Measurements from ENCODE around the gene BEST3. TPM values are rescaled to one million over a fixed set of nuclear protein-coding genes. Genes with fewer than 3 reads are reported as not detected.
"Not testable (repeated sequence)": the region's sequence is repeated elsewhere in the genome, so short reads cannot be mapped to it uniquely, and the experiment has no call there.

BEST3 gene
- total RNA-seq, 4 donors from 2014 or later = not detected

DNA sequence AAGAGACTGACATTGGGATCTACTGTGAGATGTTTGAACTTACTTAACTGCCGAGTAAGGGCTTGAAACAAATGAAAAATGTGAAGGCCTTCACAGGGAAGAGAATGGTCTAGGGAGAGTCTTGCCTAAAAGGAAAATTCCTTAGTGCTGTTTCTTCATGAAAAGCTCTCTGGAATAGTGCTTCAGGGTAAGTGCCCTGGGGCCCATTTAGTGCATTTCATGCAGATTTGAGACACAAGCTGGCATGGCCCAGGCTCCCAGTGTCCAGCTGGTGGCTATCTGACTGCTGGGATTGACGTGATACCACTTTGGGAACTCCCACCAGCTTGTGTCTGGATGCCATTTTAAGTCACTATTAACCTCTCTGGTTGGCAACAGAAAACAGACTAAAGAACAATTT lies 26.9 kb downstream of the BEST3 start:
- no peak for DNase-seq (ENCODE audit: low spot score)
- ATAC-seq (ENCODE audit: low FRiP score) = no peak
- TF ChIP-seq CTCF (IDR thresholded peaks at IDR 0.05) = no peak

- ATAC-seq (ENCODE audit: low FRiP score) = no peak
- no peak for TF ChIP-seq CTCF (IDR thresholded peaks at IDR 0.05)
- no peak for DNase-seq (ENCODE audit: low spot score)
Measured at GRCh38 chr12:69671597-69671996, 27.5 kb downstream of the BEST3 start.

- no peak for TF ChIP-seq CTCF (IDR thresholded peaks at IDR 0.05)
- ATAC-seq (ENCODE audit: low FRiP score) (no peak), DNase-seq (ENCODE audit: low spot score) (no peak)
Measured at GRCh38 chr12:69666798-69667197, 32.3 kb downstream of the BEST3 start.

- DNase-seq (ENCODE audit: low spot score); ATAC-seq (ENCODE audit: low FRiP score): not testable (repeated sequence)
Measured at GRCh38 chr12:69664930-69665377, 34.1 kb downstream of the BEST3 start.

- no peak for TF ChIP-seq CTCF (IDR thresholded peaks at IDR 0.05)
- DNase-seq (ENCODE audit: low spot score) (no peak), ATAC-seq (ENCODE audit: low FRiP score) (no peak)
Measured at GRCh38 chr12:69663726-69664125, 35.4 kb downstream of the BEST3 start.

DNA sequence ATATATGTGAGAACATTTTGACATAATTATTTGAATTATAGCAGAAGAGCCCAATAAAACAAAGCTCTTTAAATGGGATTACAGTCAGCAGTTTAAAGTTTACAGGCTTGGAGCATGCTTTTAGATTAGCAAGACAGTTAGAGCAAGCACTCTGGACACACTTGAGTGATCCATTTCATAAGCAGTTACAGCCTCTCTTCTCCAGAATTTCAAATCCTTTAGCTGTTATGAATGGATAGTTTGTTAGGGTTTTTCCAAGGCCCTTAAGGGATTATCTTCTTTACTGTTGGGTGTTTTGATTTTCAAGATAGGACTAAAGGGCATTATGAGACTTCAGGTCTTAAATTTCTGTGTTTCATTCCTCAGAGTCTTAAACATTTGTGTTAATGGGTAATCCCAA lies 36.3 kb downstream of the BEST3 start:
- no peak for DNase-seq (ENCODE audit: low spot score)
- ATAC-seq (ENCODE audit: low FRiP score) = no peak
- TF ChIP-seq CTCF (IDR thresholded peaks at IDR 0.05) = no peak

DNA sequence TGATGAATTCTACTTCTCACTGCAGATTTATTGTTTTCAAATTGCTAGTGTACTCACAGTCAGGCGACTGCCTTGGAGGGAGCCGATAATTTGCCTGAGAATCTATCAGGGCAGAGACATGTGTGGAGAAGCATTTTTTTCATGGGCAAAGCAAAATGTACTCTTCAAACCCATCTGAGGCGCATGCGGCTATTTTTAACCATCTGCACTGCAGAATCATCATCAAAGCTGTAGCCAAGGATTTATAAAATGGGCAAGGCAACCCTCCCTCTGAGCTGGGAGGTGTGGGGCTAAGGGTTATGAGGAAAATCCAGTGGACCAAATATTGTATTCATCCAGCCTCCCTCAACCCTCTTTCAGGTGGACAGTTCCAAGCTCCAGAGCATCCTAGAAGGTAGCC lies 37.7 kb downstream of the BEST3 start:
- DNase-seq (ENCODE audit: low spot score) (no peak), ATAC-seq (ENCODE audit: low FRiP score) (no peak)
- TF ChIP-seq CTCF (IDR thresholded peaks at IDR 0.05) = no peak

Data from omental fat pad (tissue), 4 donors.